Skin of body (tissue), 2 donors: ENCODE measurements around the gene IL16. TPM values are rescaled to one million over a fixed set of nuclear protein-coding genes. Genes with fewer than 3 reads are reported as not detected.

Experiments used
- DNase-seq: peaks from one replicate; lab custom pipeline; 2025; lab: John Stamatoyannopoulos, UW
- total RNA-seq: library from RNA; depleted of rRNA; stranded (reverse); fragments of >200 nt; gene quantifications from one replicate; pipeline ENCODE4 v1.2.3, GENCODE V29; 2014

The IL16 gene
- total RNA-seq, 1 donor from 2014 or later: 8.9 TPM

DNA sequence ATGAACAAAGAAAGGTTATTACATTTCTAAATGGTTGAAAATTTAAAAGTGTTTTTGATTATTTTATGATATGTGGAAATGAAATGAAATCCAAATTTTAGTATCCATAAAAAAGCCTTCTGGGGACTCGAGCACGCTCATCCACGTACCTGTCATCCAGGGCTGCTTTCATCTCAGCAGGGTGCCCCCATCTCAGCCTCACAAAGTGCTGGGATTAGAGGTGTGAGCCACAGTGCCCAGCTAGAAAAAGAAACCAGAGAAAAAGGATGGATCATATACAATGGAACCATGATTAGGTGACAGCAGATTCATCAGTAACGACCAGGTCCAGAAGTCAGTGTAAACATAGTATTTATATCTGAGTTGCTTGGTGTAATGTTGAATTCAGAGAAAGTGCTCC lies 77.6 kb downstream of the IL16 start:
- DNase-seq: no peak

- peak; percentile 89 for DNase-seq
Measured at GRCh38 chr15:81274931-81275707, 78.4 kb downstream of the IL16 start.

- peak; percentile 90 for DNase-seq
Measured at GRCh38 chr15:81275711-81276392, 79.2 kb downstream of the IL16 start.

GRCh38 chr15:81276967-81277366 lies 80.3 kb downstream of the IL16 start:
- no peak for DNase-seq

DNA sequence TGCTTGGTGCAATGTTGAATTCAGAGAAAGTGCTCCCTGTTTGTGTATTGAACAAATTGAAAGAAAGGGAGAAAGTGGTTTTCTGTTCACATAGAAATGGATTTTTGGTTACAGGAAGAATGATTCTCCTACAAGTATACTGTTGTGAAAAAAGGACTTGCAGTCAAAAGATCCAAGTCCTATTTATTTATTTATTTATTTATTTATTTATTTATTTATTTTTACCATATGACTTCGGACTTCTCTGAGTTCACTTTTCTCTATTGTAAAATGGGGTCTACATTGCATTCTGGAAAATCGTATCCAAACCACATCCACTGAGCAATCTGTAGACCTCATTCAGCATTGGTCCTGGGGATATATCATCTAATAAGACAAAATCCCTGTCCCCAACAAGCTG lies 81.2 kb downstream of the IL16 start:
- no peak for DNase-seq

GRCh38 chr15:81278306-81279029 lies 81.8 kb downstream of the IL16 start:
- DNase-seq: no peak

- no peak for DNase-seq
Measured at GRCh38 chr15:81279621-81280485, 83.2 kb downstream of the IL16 start.

DNA sequence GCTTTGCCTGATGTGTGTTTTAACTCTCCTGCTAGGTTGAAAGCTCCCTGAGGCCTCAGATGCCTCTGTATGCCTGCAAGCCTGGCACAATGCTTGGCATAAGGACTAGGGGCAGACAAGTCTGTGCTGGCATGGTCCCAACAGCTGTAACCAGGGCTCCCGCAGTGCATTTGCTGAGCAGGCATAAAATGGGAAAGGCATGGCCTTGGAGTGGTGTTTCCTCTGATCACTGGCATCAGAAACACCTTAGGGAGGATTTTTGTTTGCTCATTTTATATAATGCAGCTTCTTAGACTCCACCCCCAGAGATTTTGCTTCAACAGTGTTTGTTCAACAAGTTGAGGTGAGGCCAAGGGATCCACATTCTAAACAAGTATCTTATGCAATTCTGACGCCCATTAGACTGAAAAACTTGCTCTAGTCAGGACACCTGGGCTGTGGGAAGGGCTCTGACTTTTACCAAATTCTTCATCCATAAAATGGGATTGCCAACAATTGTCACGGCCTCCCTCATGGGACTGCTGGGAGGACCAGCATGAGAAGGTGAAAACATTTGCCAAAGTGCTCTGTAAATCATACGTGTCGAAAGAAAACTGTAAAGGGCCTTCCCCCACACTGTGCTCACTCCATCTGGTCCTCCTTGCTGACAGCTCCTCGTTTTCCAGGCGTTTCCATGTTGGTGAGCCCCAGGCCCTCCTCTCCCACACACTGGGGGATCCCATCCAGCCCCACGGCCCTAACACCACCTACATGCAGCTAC lies 84.2 kb downstream of the IL16 start:
- DNase-seq: peak; percentile 48

DNA sequence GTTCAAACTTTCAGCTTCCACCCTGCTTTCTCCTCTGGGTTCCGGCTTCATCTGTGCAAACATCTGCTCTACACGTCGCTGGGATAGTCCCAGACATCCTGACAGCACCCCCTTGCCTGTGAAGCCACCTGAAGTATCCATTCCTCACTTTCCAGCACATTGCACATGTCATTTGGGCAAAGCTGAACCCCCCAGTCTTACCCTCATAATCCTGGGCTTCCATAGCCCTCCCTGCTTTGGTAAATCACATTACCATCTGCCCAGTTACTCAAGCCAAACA lies 84.7 kb downstream of the IL16 start:
- no peak for DNase-seq

GRCh38 chr15:81281766-81282605 lies 85.3 kb downstream of the IL16 start:
- no peak for DNase-seq

DNA sequence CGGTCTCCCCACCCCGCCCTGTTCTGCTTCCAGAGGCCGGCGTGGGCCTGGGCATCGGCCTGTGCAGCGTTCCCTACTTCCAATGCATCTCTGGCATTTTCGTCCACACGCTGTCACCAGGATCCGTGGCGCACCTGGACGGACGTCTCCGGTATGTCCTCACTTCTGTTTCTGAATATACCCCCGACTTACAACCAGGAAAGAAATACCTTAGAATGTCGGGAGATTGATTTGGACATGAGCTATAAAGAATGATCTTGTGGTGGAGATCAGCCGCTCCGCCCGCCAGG lies 85.9 kb downstream of the IL16 start:
- DNase-seq: no peak

DNA sequence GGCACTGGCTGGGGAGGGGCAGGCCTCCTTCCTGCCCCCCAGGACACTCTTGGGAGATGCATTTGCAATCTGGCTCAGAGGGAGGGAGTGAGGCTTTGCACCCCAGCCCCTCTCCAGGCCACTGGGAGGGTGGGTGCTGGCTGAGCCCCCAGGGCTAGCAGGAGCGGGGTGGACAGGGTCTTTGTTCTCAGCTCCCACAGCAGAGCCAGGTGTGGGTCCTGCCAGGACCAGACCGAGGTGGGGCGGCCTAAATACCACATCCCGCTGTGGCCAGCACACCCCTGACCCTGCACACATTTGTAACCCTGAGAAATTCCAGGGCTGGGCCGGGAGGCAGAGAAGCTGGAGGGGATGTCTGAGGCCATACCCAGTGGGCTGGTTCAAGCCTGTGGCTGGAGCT lies 86.2 kb downstream of the IL16 start:
- DNase-seq: no peak

GRCh38 chr15:81284256-81285031 lies 87.8 kb downstream of the IL16 start:
- no peak for DNase-seq

DNA sequence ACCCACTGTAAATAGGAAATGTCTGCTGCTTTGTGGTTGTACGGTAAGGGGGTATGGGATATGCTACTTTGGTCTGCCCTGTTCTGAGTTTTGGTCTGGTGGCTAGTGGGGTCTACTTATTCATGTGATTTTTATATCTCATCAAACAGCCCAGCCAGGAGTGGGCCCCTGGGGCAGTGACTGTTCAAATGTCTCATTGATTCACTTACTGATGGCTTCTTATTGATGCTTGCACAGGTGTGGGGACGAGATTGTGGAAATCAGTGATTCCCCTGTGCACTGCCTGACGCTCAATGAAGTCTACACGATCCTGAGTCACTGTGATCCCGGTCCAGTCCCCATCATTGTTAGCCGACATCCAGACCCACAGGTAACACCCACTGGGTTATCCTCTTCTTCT lies 88.8 kb downstream of the IL16 start:
- DNase-seq: no peak

GRCh38 chr15:81286621-81287121 lies 90.0 kb downstream of the IL16 start:
- DNase-seq: no peak

GRCh38 chr15:81288040-81288439 lies 91.4 kb downstream of the IL16 start:
- DNase-seq: no peak

- no peak for DNase-seq
Measured at GRCh38 chr15:81288616-81289015, 91.9 kb downstream of the IL16 start.

- DNase-seq: no peak
Measured at GRCh38 chr15:81289910-81290309, 93.2 kb downstream of the IL16 start.

- no peak for DNase-seq
Measured at GRCh38 chr15:81291916-81292522, 95.3 kb downstream of the IL16 start.
